K562 (cell line): ENCODE measurements around the gene CELSR2. TPM values are rescaled to one million over a fixed set of nuclear protein-coding genes. Genes with fewer than 3 reads are reported as not detected.
A peak's percentile ranks its signal among the peaks of the same experiment; 100 is the strongest.

ENCODE experiments used
- ASH1L ChIP-seq: fragments of 450-650 bp; IDR thresholded peaks from 2 replicates; pipeline ENCODE4 v1.6.1; 2018; ENCODE audit warnings: borderline replicate concordance, mild to moderate bottlenecking, low read depth; ENCODE audit not compliant: partially characterized antibody
- ATF4 ChIP-seq: fragments of 450-650 bp; formaldehyde crosslinking; IDR thresholded peaks from 2 replicates; pipeline ENCODE4 v1.4.0; 2022; ENCODE audit warnings: mild to moderate bottlenecking, moderate library complexity
- DMBX1 ChIP-seq: fragments of 250-450 bp; sonication (Bioruptor Pico); IDR thresholded peaks from 2 replicates; pipeline ENCODE4 v1.8.0; 2022; ENCODE audit warnings: inconsistent platforms, mild to moderate bottlenecking, moderate library complexity, borderline replicate concordance
- EHMT2 ChIP-seq: fragments of 450-650 bp; IDR thresholded peaks from 2 replicates; pipeline ENCODE4 v1.6.1; 2018; ENCODE audit warnings: antibody characterized with exemption
- ETS2 ChIP-seq: IDR thresholded peaks from 2 replicates; pipeline ENCODE4 v1.6.1; 2016; ENCODE audit warnings: borderline replicate concordance, missing genetic modification characterization, mild to moderate bottlenecking, moderate library complexity, missing compliant biosample characterization; ENCODE audit not compliant: poor library complexity, severe bottlenecking
- FOXA1 ChIP-seq: fragments of 450-650 bp; IDR thresholded peaks from 2 replicates; pipeline ENCODE4 v1.6.1; 2016; ENCODE audit warnings: mild to moderate bottlenecking, borderline replicate concordance
- MCM5 ChIP-seq: fragments of 450-650 bp; IDR thresholded peaks from 2 replicates; pipeline ENCODE4 v1.6.1; 2016; ENCODE audit warnings: low read depth
- NCOA4 ChIP-seq: fragments of 450-650 bp; IDR thresholded peaks from 2 replicates; pipeline ENCODE4 v1.6.1; 2018; ENCODE audit warnings: mild to moderate bottlenecking; ENCODE audit not compliant: partially characterized antibody
- POLR2AphosphoS2 ChIP-seq: IDR thresholded peaks from 2 replicates; pipeline ENCODE4 v1.6.1; 2012; ENCODE audit warnings: low read length, improper control_type of control experiment
- RBM22 ChIP-seq: fragments of 200-400 bp; formaldehyde crosslinking; IDR thresholded peaks from 2 replicates; pipeline ENCODE4 v1.6.1; 2018; ENCODE audit warnings: low read length, low read depth; ENCODE audit not compliant: poor library complexity, severe bottlenecking
- SLC30A9 ChIP-seq: fragments of 250-450 bp; sonication (Bioruptor Pico); IDR thresholded peaks from 2 replicates; pipeline ENCODE4 v1.8.0; 2022; ENCODE audit warnings: mild to moderate bottlenecking, moderate library complexity
- SMARCE1 ChIP-seq: fragments of 450-650 bp; IDR thresholded peaks from 2 replicates; pipeline ENCODE4 v1.7.1; 2016; ENCODE audit warnings: mild to moderate bottlenecking
- TCF3 ChIP-seq: sonication (generic); formaldehyde crosslinking; IDR thresholded peaks from 2 replicates; pipeline ENCODE4 v1.4.0; 2020; ENCODE audit warnings: mild to moderate bottlenecking, missing genetic modification reagents
- TEAD4 ChIP-seq, 2 experiments: sonication (generic) in 1 of 2; formaldehyde crosslinking in 1 of 2; IDR thresholded peaks; 2 replicates each; pipeline versions ENCODE4 v1.6.1 to v1.8.0; 2012 to 2022; ENCODE audit warnings: borderline replicate concordance in 1 of 2, inconsistent platforms in 1 of 2, low read length in 1 of 2, mild to moderate bottlenecking in 1 of 2, missing genetic modification reagents in 1 of 2
- XRCC5 ChIP-seq: fragments of 200-400 bp; formaldehyde crosslinking; IDR thresholded peaks from 2 replicates; pipeline ENCODE4 v1.6.1; 2017; ENCODE audit warnings: low read depth, mild to moderate bottlenecking, low read length
- ZBTB26 ChIP-seq: fragments of 450-650 bp; formaldehyde crosslinking; IDR thresholded peaks from 2 replicates; pipeline ENCODE4 v1.4.0; 2022; ENCODE audit warnings: missing genetic modification characterization
- ZEB2 ChIP-seq: fragments of 450-650 bp; IDR thresholded peaks from 2 replicates; pipeline ENCODE4 v1.6.1; 2016
- ZNF551 ChIP-seq: fragments of 250-450 bp; sonication (Bioruptor Pico); IDR thresholded peaks from 2 replicates; pipeline ENCODE4 v1.5.0; 2021; ENCODE audit warnings: mild to moderate bottlenecking, moderate library complexity
- ZNF586 ChIP-seq: fragments of 450-650 bp; formaldehyde crosslinking; conservative IDR thresholded peaks from 2 replicates; pipeline ENCODE4 v1.4.0; 2020; ENCODE audit warnings: mild to moderate bottlenecking, moderate library complexity
- ZNF592 ChIP-seq: fragments of 450-650 bp; IDR thresholded peaks from 2 replicates; pipeline ENCODE4 v1.6.1; 2017; ENCODE audit warnings: antibody characterized with exemption, mild to moderate bottlenecking
- ZNF644 ChIP-seq: fragments of 200-800 bp; sonication (Bioruptor generic); IDR thresholded peaks from 2 replicates; pipeline ENCODE4 v1.6.1; 2016; ENCODE audit warnings: low read depth, missing genetic modification characterization, missing compliant biosample characterization
- ZNF699 ChIP-seq: fragments of 250-450 bp; sonication (Bioruptor Pico); IDR thresholded peaks from 2 replicates; pipeline ENCODE4 v1.8.0; 2021; ENCODE audit warnings: mild to moderate bottlenecking, moderate library complexity; ENCODE audit not compliant: insufficient replicate concordance
- polyA plus RNA-seq, 8 experiments: library from polyadenylated mRNA; depleted of rRNA in 4 of 8; stranded (reverse) in 5 of 8; unstranded in 3 of 8; fragments of >200 nt; fragmentation: Nextera tagmentation in 2 of 8; fragmentation: Illumina TruSeq in 1 of 8; extraction: Ambion mirVana in 2 of 8; extraction: Trizol in 1 of 8; gene quantifications; 2 replicates each; pipeline versions ENCODE4 v1.2.1 to v1.2.3, GENCODE V29; 2011 to 2014; ENCODE audit warnings: inconsistent platforms in 1 of 8, missing spikeins in 1 of 8
- total RNA-seq, 7 experiments: library from RNA; depleted of rRNA in 6 of 7; stranded (reverse); fragments of >200 nt in 6 of 7; fragmentation: Illumina TruSeq in 2 of 7; extraction: Trizol in 2 of 7; gene quantifications; 2 replicates each; pipeline versions ENCODE4 v1.2.1 to v1.2.3, GENCODE V29; 2011 to 2021; ENCODE audit warnings: low replicate concordance in 1 of 7

The CELSR2 gene
- total and polyA plus RNA-seq, 9 of the 15 experiments (the other 6 are each of a cell fraction or from before 2014, with no cell fraction given) = 0.31 to 21.9 (median 4.2) TPM

- TF ChIP-seq ZNF644 (peak; percentile 78; the same call in 1 of the 2 replicates), FOXA1 (no peak), SLC30A9 (CRISPR knock-in tag) (no peak), NCOA4 (no peak), ZNF551 (CRISPR knock-in tag) (no peak), POLR2AphosphoS2 (no peak), TCF3 (CRISPR knock-in tag) (peak; percentile 73), ASH1L (no peak), ZNF592 (peak; percentile 59; the same call in 1 of the 2 replicates), ZNF699 (no peak), ZNF586 (peak; percentile 98), SMARCE1 (peak; percentile 72; the same call in 1 of the 2 replicates), DMBX1 (CRISPR knock-in tag) (peak; percentile 87), ZBTB26 (CRISPR knock-in tag) (0 out of 2 replicates have a peak, but pooled peaks have one; percentile 39), ZEB2 (peak; percentile 66), MCM5 (no peak), TEAD4 (IDR thresholded peaks at IDR 0.05; ENCODE audit: low read length) (peak; percentile 78), TEAD4 (CRISPR knock-in tag; IDR thresholded peaks at IDR 0.05; ENCODE audit: borderline replicate concordance) (no peak), XRCC5 (no peak), EHMT2 (no peak), ETS2 (tag) (peak; percentile 53), ATF4 (CRISPR knock-in tag) (peak; percentile 100), RBM22 (no peak)
Measured at GRCh38 chr1:109214695-109215623, 34.4 kb upstream of the CELSR2 start (continued).
